ENCODE measurements around the gene FOXP1.

DNA sequence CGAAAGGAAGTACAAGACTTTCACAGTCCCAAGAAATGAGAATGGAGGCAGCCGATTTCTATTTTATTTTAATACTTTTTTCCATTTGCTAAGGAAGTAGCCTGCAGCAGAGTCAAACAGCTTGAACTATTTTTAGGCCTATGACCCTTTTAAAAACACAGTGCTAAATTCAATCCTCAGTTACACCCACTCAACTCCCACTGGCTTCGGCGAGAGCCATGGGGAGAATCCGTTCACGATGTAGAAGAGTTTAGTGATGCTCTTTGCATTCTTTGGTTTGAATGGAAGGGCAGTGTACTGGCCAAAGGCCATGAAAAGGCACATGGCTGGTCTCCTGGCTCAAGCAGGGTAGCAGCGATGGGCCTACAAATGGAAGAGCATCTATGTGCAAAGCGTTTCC is 343.5 kb downstream of the FOXP1 start:
- TF ChIP-seq, protein P1, sequence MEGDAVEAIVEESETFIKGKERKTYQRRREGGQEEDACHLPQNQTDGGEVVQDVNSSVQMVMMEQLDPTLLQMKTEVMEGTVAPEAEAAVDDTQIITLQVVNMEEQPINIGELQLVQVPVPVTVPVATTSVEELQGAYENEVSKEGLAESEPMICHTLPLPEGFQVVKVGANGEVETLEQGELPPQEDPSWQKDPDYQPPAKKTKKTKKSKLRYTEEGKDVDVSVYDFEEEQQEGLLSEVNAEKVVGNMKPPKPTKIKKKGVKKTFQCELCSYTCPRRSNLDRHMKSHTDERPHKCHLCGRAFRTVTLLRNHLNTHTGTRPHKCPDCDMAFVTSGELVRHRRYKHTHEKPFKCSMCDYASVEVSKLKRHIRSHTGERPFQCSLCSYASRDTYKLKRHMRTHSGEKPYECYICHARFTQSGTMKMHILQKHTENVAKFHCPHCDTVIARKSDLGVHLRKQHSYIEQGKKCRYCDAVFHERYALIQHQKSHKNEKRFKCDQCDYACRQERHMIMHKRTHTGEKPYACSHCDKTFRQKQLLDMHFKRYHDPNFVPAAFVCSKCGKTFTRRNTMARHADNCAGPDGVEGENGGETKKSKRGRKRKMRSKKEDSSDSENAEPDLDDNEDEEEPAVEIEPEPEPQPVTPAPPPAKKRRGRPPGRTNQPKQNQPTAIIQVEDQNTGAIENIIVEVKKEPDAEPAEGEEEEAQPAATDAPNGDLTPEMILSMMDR (IDR thresholded peaks at IDR 0.05 in 4 of 5, conservative IDR thresholded peaks at IDR 0.05 in 1 of 5) = no peak
- no peak for TF ChIP-seq POLR2A (IDR thresholded peaks at IDR 0.05)
